Measurements from ENCODE around the gene NUBP1.

GRCh38 chr16:10741844-10742243, 1.8 kb upstream of the NUBP1 start:
- TF ChIP-seq CTCF (IDR thresholded peaks at IDR 0.05; ENCODE audit: insufficient read depth, low read length) = no peak
- no peak for TF ChIP-seq REST (IDR thresholded peaks at IDR 0.05; ENCODE audit: insufficient replicate concordance, low read depth)
- no peak for TF ChIP-seq POLR2AphosphoS5 (IDR thresholded peaks at IDR 0.05; ENCODE audit: low read depth)
- TF ChIP-seq SPI1 (IDR thresholded peaks at IDR 0.05; ENCODE audit: borderline replicate concordance, low read depth) = no peak
- TF ChIP-seq GABPA (IDR thresholded peaks at IDR 0.05; ENCODE audit: low read depth) = no peak
